ENCODE results near the gene ASTN1.

DNA sequence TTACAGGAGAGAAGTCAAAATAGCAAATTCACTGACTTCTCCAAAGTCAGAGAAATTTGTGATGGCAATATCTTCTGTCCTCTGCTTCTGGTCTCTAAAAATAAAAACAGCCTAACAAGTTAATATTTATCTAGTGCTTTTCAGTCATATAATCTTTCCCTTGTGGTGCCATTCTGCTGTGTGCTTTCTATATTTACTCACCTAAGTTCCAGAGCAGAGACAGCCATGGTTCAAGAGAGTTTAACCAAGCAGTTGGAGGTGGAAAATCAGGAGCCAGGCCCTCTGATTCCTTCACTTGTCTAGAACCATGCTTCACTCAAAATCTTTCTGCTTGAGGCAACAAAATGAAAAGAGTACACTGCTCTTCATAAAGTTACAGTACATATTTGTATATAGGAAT lies 45.6 kb upstream of the ASTN1 start:
- TF ChIP-seq, protein P1, sequence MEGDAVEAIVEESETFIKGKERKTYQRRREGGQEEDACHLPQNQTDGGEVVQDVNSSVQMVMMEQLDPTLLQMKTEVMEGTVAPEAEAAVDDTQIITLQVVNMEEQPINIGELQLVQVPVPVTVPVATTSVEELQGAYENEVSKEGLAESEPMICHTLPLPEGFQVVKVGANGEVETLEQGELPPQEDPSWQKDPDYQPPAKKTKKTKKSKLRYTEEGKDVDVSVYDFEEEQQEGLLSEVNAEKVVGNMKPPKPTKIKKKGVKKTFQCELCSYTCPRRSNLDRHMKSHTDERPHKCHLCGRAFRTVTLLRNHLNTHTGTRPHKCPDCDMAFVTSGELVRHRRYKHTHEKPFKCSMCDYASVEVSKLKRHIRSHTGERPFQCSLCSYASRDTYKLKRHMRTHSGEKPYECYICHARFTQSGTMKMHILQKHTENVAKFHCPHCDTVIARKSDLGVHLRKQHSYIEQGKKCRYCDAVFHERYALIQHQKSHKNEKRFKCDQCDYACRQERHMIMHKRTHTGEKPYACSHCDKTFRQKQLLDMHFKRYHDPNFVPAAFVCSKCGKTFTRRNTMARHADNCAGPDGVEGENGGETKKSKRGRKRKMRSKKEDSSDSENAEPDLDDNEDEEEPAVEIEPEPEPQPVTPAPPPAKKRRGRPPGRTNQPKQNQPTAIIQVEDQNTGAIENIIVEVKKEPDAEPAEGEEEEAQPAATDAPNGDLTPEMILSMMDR (IDR thresholded peaks at IDR 0.05; ENCODE audit: poor library complexity), result no peak
- no peak for TF ChIP-seq EZH2 (IDR thresholded peaks at IDR 0.05; ENCODE audit: borderline replicate concordance)
